Ramos (cell line): ENCODE results near the gene PXYLP1.

Experiments used
- in situ Hi-C: fragments of 300-500 bp; cut with MboI; formaldehyde crosslinking; loops from one replicate; pipeline ENCODE4 v1.14.3; 2022; ENCODE audit warnings: low sequenced_read_pairs; ENCODE audit not compliant: unreplicated experiment

The PXYLP1 gene

GRCh38 chr3:141227216-141227615 is 4.4 kb upstream of the PXYLP1 start:
- in situ Hi-C loops = no loop called here

DNA sequence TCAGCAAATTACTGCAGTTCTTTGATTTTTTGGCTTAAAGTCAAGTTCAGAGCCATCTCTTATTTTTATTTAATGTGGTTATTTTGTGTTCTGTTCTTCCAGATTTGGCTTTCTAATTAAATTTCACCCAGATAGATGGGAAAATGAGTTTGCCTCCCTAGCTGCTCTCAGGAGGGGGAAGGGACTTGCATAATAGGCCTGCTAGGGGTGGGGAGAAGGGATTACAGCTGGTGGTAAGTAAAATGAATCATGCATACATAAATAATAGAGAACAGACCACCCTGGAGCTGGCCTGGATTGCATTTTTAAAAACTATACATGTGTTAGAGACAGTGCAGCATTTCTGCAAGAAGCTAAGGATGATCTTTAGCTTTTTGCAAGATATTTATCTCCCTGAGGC is 3.9 kb upstream of the PXYLP1 start:
- in situ Hi-C loops = no loop called here

DNA sequence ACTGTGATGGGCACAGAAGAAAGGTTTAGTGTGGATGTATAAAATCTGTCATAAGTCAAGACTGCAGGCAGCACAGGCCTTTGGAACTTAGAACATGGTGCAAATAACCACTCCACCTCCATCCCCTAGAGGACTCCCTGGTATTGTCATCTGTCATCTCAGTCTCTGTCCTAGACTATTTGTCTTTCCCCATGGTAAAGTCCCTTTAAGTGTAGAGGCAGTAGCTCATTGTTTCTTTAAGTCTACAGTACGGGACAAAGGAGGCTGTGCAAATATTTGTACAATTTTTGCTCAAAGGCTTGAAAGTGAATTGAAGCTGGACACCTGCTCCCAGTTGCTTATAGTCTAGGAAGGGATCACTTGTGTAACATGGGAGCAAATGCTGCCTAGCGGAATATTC is 3.2 kb upstream of the PXYLP1 start:
- in situ Hi-C loops = no loop called here

- in situ Hi-C loops = no loop called here
These were observed 2.5 kb upstream of the PXYLP1 start for GRCh38 chr3:141229132-141229531.

DNA sequence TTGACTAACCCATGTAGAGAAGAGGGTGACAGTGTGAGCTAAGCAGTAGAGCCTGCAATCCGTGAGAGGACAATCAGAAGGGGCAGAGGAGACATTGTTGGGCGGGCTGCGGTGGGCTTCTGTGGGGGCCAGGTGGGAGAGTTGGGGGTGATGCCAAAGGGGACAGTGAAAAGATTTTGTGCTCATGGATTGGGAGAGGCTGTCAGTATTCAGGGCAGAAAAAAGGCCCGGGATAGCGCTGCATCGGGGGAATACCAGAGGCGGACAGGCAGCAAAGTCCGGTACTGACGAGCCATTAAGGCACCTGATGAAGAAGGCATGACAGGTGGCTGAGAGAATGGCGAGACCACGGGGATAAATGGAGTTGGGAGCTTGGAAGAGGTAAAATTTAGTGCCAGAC is 1.3 kb upstream of the PXYLP1 start:
- in situ Hi-C loops = no loop called here

GRCh38 chr3:141231952-141232823 is 563 bp downstream of the PXYLP1 start:
- in situ Hi-C loops = no loop called here

DNA sequence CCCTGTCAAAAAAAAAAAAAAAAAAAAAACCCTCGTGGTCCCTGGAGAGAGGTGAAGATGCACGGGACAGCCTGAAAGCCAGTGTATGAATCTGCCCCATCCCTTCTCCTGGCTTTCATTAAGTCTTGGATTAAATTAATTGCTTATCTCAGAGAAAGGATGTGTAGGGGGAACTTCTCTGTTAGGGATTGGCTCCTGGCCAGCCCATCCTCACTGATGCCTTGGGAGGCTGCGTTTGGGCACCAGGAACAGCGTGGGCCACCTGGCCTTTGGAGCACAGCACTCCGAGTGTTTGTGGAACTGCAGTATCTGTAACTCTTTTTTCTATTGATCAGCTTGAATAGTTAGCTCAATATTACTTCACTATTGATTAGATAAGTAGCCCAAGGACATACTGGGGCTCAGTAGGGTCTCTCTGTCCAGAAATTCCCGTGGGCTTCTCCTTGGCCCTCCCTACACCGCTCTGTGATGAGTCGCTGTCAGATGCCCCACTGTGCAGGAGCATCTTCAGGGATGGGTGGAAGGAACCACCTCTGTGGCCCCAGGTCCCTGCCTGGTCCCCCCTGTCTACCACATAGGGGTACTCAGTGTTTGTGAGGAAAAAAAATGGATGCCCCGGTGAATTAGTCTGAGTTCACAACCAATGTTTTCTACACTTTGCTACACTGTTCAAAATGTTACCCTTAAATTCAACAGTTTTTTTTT is 2.0 kb downstream of the PXYLP1 start:
- in situ Hi-C loops = no loop called here

- in situ Hi-C loops = no loop called here
These were observed 2.7 kb downstream of the PXYLP1 start for GRCh38 chr3:141234283-141234682.

DNA sequence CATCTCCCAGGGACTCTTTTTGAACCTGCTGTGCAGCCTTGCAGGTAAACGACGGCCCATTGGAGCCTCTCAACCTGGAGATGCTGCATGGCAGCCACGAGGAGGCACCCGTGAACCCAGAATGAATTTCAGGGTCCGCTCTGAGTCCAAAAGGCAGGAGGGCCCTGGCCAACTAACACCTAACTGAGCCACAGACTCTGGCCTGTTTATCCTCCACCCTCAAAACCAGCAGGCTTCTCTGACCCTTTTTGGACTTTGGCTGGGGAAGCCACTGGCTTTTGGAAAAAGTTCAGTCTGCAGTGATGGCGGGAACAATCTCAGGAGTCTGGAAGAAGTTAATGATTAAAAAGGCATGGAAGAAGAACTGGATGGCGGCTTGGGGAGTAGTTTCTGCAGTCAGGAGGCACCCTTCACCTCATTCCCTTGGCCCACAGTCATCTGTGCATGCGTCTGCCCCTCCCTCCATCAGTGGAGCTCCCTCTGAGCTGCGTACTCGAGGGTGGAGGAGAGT is 4.1 kb downstream of the PXYLP1 start:
- in situ Hi-C loops = no loop called here

- in situ Hi-C loops = no loop called here
These were observed 4.7 kb downstream of the PXYLP1 start for GRCh38 chr3:141236361-141236760.

- in situ Hi-C loops = no loop called here
These were observed 6.3 kb downstream of the PXYLP1 start for GRCh38 chr3:141237701-141238521.

DNA sequence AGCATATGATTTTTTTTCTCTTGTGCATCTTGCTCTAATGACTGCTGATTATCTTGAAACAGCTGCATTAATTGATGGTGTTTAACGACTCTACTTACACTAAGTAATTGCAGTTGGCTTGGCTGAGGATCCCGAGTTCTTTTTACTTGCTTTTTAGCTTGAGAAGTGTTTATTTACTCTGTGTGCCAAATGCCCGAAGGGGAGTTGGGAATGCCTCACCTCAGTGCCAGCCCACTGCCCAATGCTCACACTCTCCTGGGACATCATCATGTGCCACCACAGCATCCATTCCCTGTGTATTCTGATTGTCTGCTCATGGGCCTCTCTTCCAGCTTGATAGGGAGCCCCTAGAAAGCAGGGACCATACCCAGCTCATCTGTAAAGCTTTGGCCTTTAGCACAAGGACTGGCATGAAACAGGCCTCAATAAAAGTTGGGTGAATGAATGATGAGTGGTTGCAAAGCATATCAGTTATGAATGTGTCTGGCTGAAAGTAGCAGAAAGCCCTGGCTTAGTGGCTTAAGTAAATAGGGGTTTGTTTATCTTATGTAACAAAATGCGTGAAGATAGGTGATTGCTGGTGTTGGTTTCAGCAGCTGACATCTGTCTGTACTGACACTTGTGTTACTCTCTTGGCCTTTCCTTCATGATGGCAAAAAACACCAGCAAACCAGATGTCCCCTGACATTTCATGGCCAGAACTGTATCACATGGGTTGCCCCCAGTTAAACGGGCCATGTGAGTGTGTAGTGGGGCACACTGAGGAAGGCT is 8.1 kb downstream of the PXYLP1 start:
- in situ Hi-C loops = no loop called here

DNA sequence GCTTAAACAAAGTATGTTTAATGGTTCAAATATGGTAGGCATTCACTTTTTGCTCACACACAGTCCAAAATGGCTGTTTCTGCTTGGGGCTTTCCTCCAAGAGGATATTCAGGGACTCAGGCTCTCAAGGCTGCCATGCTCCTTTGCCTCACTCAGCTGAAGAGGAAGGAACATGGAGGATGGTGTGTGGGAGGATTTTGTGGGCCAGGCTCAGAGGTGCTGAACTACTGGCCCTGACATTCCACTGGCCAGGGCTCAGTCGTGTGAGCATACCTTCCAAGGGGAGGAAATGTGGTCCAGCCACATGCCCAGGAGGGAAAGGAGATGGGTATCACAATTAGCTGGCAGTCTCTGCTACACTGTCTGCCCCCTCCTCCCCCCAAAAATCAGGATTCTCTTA is 8.7 kb downstream of the PXYLP1 start:
- in situ Hi-C loops = no loop called here

DNA sequence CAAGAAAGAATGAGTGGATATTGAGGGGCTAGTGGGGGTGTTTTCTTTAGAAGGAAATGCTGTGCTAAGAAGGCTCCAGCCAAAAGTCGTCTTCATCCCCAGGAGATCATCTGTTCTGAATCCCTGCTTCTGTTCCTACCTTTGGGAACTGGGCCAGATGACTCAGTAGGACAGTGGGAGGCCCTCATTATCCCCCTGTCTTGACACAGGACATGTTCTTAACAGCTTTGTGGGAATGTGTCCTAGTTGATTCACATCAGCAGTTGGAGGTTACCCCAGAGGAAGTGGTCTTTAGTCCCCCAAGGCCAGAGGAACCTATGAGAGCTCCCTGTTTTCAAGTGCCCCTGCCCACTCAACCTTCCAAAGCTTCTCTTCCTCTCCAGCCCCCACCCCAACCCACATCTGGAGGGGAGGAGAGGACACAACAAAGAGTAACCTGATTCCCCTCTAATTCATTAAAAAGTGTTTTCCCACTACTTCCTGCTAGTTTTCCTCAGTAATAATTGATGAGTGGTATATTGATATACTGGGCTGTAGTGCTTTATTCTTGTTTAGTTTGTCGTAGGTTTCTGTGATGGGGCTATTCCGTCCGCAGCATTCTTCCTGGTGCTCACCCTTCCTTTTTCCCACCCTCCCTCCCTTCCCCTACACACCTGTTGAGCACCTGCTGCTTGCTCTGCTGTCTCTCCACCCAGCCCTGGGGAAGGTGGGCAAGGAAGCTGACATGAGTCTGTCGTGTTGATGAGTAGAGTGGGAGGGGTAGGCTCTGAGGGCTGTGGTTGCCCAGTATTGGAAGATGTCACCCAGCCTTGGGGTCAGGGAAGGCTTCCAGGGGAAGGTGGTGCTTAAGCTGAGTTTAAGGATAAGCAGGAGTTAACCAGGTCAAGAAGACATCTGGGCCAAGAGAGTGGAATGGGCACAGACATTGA is 9.3 kb downstream of the PXYLP1 start:
- in situ Hi-C loops = no loop called here

- in situ Hi-C loops = no loop called here
These were observed 10.2 kb downstream of the PXYLP1 start for GRCh38 chr3:141241616-141242376.

GRCh38 chr3:141242377-141243092 is 10.9 kb downstream of the PXYLP1 start:
- in situ Hi-C loops = no loop called here

DNA sequence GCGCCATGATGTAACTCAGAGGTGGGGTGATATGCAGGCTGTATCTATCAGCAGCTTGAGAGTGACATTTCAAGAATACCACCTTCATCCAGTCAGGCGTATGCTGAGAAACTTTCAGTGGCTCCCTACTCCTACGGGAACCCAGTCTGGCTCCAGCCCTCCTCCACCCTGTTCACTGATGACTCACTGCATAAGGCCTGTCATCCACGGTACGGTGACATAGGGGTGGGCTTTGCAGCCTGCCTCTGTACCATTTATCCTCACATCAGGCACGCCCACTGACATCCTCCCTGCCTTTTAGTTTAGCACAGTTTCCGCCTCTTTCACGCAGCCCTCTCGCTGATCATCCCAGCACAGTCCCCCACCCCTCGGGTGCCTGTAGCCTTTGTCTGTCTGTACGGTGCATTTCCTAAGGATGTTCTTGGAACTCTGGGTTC is 11.7 kb downstream of the PXYLP1 start:
- in situ Hi-C loops = no loop called here
